HG02642 (cell line): ENCODE measurements around the gene OR4D1.

Experiments
- ATAC-seq: cut with Tn5 transposase; IDR thresholded peaks from one replicate; pipeline ENCODE4 v1.9.1; 2021; ENCODE audit warnings: mild to moderate bottlenecking; ENCODE audit not compliant: unreplicated experiment, poor library complexity

Gene OR4D1

GRCh38 chr17:58150394-58150793 is 2.2 kb downstream of the OR4D1 start:
- ATAC-seq: no peak

- ATAC-seq: no peak
These were observed 4.9 kb downstream of the OR4D1 start for GRCh38 chr17:58153046-58153445.

GRCh38 chr17:58153671-58154070 is 5.5 kb downstream of the OR4D1 start:
- ATAC-seq: no peak

GRCh38 chr17:58156839-58157803 is 8.9 kb downstream of the OR4D1 start:
- ATAC-seq: no peak

- no peak for ATAC-seq
These were observed 10.0 kb downstream of the OR4D1 start for GRCh38 chr17:58158181-58158580.

- no peak for ATAC-seq
These were observed 13.4 kb downstream of the OR4D1 start for GRCh38 chr17:58161566-58161965.

GRCh38 chr17:58165981-58166380 is 17.8 kb downstream of the OR4D1 start:
- no peak for ATAC-seq

GRCh38 chr17:58166682-58167081 is 18.5 kb downstream of the OR4D1 start, which contains the start of gene OR4D2:
TSS of gene OR4D2 (plus strand) at chr17:58166982. CDS start at chr17:58169656, 2,674 bp downstream.
- ATAC-seq: no peak

GRCh38 chr17:58170622-58171021 is 22.4 kb downstream of the OR4D1 start:
- ATAC-seq: no peak

- ATAC-seq: no peak
These were observed 24.3 kb downstream of the OR4D1 start for GRCh38 chr17:58172369-58173071.

- no peak for ATAC-seq
These were observed 26.7 kb downstream of the OR4D1 start for GRCh38 chr17:58174871-58175270.

GRCh38 chr17:58176200-58176599 is 28.0 kb downstream of the OR4D1 start:
- no peak for ATAC-seq

- ATAC-seq: no peak
These were observed 33.6 kb downstream of the OR4D1 start for GRCh38 chr17:58181796-58182195.

- no peak for ATAC-seq
These were observed 35.3 kb downstream of the OR4D1 start for GRCh38 chr17:58183514-58183913.

GRCh38 chr17:58184308-58184985 is 36.3 kb downstream of the OR4D1 start:
- no peak for ATAC-seq

- ATAC-seq: no peak
These were observed 37.0 kb downstream of the OR4D1 start for GRCh38 chr17:58184986-58185761.

GRCh38 chr17:58186591-58186990 is 38.4 kb downstream of the OR4D1 start:
- ATAC-seq: no peak

GRCh38 chr17:58187063-58187462 is 38.9 kb downstream of the OR4D1 start:
- no peak for ATAC-seq

GRCh38 chr17:58187675-58188074 is 39.5 kb downstream of the OR4D1 start:
- no peak for ATAC-seq
